ENCODE measurements around the gene ABHD4.

GRCh38 chr14:22553445-22553844, 44.7 kb upstream of the ABHD4 start:
- TF ChIP-seq CTCF (IDR thresholded peaks at IDR 0.05) (no peak), POLR2A (IDR thresholded peaks at IDR 0.05) (no peak)
